Pericardium fibroblast (primary cell): ENCODE data around the gene TESK1. TPM values are rescaled to one million over a fixed set of nuclear protein-coding genes. Genes with fewer than 3 reads are reported as not detected.

ENCODE experiments used
- total RNA-seq: library from RNA; depleted of rRNA; stranded (reverse); fragments of >200 nt; gene quantifications from 2 replicates; pipeline ENCODE4 v1.2.3, GENCODE V29; 2015

The TESK1 gene, protein sequence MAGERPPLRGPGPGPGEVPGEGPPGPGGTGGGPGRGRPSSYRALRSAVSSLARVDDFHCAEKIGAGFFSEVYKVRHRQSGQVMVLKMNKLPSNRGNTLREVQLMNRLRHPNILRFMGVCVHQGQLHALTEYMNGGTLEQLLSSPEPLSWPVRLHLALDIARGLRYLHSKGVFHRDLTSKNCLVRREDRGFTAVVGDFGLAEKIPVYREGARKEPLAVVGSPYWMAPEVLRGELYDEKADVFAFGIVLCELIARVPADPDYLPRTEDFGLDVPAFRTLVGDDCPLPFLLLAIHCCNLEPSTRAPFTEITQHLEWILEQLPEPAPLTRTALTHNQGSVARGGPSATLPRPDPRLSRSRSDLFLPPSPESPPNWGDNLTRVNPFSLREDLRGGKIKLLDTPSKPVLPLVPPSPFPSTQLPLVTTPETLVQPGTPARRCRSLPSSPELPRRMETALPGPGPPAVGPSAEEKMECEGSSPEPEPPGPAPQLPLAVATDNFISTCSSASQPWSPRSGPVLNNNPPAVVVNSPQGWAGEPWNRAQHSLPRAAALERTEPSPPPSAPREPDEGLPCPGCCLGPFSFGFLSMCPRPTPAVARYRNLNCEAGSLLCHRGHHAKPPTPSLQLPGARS
- 20.8 and 31.1 TPM in 2 replicates for total RNA-seq

DNA sequence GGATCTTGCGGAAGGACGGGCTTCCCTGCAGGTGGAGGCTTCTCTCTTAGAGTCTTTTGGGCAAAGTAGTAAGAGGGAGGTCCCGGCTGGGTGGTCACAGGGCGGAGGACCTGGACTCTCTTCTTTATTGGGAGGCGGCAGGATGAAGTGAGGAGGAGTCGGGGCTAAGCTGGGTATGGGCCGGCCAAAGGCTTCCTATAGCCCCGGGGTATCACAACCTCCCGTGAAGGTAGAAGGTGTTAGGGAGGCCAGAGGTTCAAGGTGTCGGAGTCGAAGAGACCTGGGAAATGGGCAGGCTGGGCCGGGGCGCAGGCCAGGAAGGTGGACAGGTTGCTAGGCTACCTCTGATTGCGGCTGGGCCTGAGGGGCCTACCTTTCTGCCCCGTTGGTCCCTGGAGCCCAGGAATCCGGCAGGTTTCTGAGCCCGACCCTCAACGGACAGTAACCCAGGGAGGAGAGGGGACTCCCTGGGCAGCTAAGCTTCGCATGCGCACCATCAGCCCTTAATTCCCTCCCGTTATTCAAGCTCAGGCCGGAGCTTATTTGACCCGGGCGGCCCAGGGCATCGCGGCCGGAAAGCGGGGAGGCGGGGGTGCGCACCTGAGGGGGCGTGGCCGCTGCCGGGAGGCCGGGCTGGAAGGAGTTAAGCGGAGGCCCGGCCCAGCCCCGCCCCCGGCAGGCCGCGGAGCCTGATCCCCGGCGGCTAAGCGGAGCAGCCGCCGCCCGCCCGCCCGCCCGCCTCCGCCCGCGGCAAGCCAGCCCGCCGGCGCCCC, at the start of gene TESK1:
TSS of gene TESK1 (plus strand) at position 685 of the 773 bp plus-strand sequence. CDS start 358 bp downstream, outside the sequence.

DNA sequence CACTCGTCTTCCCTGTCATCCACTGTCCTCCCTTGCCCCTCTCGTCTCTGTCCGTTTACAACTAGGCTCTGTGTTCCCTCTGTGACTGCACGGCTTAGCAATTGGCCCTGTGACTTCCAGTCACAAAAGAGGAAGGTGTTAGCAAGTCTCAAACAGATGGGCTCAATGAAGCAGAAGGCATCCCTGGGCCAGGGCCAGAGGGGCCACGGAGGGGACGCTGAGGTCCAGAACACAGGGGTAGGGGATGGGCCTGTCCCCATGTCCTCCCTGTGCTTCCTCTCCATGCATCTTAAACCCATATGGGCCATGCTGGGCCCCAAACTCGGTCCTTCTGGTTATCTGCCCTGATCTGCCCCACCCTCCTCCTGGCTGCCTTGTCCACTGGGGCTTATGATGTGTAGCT, 13.3 kb downstream of the TESK1 start, which contains the start of gene CD72:
TSS of gene CD72 (minus strand) at position 89 of the 403 bp plus-strand sequence. CDS start 110 bp downstream, outside the sequence.

DNA sequence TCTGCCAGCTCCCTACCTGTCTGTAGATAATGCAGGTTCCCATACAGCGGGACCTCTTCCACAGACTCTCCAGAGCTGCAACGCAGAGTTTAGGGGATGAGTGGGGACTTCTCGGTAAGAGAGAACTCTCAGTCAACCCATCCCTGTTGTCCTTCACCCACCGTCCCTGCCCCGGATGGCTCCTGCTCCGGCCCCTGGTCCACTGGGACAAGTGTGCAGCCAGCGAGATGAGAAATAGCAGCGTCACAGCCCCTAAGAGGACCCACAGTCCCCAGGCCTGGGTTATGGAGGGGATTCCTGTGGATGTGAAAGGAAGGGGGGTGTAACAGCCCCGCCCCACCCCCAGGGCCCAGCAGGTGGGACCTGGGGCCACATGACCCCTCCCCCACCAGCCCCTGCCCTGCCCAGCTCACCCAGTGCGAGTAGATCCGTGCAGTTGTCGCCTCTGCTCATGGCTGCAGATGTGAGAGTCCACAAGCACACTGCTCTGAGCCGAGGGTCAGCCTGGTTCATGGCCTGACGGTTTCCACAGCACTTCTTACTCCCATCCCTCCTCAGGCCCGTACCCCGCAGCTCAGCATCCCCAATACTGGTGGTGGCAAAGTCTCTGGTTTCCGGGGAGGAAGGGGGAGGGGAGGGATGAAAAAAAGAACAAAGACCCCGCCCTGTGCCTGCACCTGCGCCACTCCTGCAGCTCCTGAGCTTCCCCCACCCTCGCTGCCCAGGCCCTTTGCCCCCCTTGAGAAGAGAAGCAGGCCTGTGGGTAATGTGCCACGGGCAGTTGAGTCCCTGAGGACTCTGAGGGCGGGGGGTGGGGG, 45.5 kb downstream of the TESK1 start, which contains the start of gene SIT1:
TSS of gene SIT1 (minus strand) at position 591 of the 818 bp plus-strand sequence. CDS start at position 513, 78 bp downstream.

DNA sequence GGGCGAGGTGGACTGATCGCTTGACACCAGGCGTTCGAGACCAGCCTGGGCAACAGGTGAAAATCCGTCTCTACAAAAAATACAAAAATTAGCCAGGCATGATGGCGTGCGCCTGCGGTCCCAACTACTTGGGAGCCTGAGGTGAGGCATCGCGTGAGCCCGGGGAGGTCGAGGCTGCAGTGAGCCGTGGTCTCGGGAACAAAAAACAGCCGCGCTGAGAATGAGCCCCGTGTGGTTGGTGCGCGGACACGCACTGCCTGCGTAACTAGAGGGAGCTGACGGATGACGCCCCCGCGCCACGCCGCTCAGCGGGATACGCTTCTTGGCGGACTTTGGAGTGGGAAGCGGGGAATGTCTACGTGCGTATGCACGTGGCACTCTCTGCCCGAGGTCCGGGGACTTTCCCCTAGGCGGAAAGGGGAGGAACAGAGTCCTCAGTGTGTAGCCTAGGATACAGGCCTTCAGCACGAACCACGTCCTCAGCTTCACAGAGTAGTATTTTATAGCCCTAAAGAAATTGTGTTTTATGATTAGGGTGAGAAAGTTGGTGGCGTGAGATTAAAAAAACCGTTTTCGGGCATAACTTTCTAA, 52.6 kb downstream of the TESK1 start, which contains the start of gene RMRP:
TSS of gene RMRP (minus strand) at position 474 of the 591 bp plus-strand sequence.

DNA sequence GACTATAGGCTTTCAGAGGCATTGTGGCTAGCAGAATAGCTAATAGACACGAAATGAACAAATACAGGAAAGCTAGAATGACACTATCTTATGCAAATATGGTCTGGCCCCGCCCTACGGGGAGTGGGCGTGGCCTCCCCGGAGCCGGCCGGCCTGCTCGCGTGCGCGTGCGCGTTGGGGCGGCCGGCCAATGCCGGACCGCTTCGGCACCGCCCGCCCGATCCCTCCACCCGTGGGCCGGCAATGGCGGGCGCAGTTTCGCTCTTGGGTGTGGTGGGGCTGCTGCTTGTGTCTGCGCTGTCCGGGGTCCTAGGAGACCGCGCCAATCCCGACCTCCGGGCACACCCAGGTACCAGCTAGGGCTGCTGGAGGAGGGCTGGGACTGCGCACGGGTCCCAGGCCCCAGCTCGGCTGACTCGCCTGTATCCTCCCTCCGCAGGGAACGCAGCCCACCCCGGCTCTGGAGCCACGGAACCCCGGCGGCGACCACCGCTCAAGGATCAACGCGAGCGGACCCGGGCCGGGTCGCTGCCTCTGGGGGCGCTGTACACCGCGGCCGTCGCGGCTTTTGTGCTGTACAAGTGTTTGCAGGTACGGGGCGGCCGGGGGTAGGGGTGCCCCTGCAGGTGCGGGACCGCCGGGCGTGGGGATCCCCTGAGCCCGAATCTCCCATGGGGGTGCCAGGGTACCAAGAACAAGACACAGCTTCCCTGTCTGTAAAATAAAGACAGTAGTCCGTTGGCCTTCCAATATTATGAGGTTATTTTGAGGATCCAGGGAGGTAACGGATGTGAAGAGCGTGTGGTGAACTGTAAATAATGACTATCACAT, 53.3 kb downstream of the TESK1 start, which contains the start of gene CCDC107:
TSS of gene CCDC107 (plus strand) at position 156 of the 831 bp plus-strand sequence. CDS start at position 244, 88 bp downstream.

Other genes with a start within 250 kb of the TESK1 start
- gene RUSC2, start 115.2 kb upstream of the TESK1 start, total RNA-seq, result 21.5 and 58.0 TPM in 2 replicates
- 1.6 and 2.2 TPM in 2 replicates for gene CD72, start 13.2 kb downstream of the TESK1 start, total RNA-seq
- gene SIT1, start 45.7 kb downstream of the TESK1 start, total RNA-seq, result not detected in 2 replicates
- 6,385 and 12,356 TPM in 2 replicates for gene RMRP, start 52.8 kb downstream of the TESK1 start, total RNA-seq
- 18.2 and 31.6 TPM in 2 replicates for gene CCDC107, start 53.0 kb downstream of the TESK1 start, total RNA-seq
- gene ARHGEF39, start 59.9 kb downstream of the TESK1 start, total RNA-seq, result 0.23 and 1.5 TPM in 2 replicates
- gene CA9, start 68.7 kb downstream of the TESK1 start, total RNA-seq, result 0.77 and 2.9 TPM in 2 replicates
- 655 and 1,286 TPM in 2 replicates for gene TPM2, start 84.7 kb downstream of the TESK1 start, total RNA-seq
- gene TLN1, start 126.9 kb downstream of the TESK1 start, total RNA-seq, result 204 and 344 TPM in 2 replicates
- 50.4 and 62.5 TPM in 2 replicates for gene CREB3, start 127.4 kb downstream of the TESK1 start, total RNA-seq
- gene GBA2, start 144.0 kb downstream of the TESK1 start, total RNA-seq, result 18.2 and 22.5 TPM in 2 replicates
- gene RGP1, start 144.0 kb downstream of the TESK1 start, total RNA-seq, result 11.3 and 14.5 TPM in 2 replicates
- gene MSMP, start 149.0 kb downstream of the TESK1 start, total RNA-seq, result not detected in 2 replicates
- 13.5 and 17.3 TPM in 2 replicates for gene NPR2, start 186.3 kb downstream of the TESK1 start, total RNA-seq
- 0.09 and 0.82 TPM in 2 replicates for gene SPAG8, start 207.0 kb downstream of the TESK1 start, total RNA-seq
- gene HINT2, start 209.8 kb downstream of the TESK1 start, total RNA-seq, result 14.8 and 17.4 TPM in 2 replicates
- not detected in 2 replicates for gene FAM221B, start 223.5 kb downstream of the TESK1 start, total RNA-seq
- gene TMEM8B, start 224.0 kb downstream of the TESK1 start, total RNA-seq, result 5.8 and 6.0 TPM in 2 replicates